HG03108 (cell line): ENCODE results near the gene SPECC1.
"Not testable (repeated sequence)": the region's sequence is repeated elsewhere in the genome, so short reads cannot be mapped to it uniquely, and the experiment has no call there.

Experiments used
- ATAC-seq: cut with Tn5 transposase; IDR thresholded peaks from one replicate; pipeline ENCODE4 v1.9.1; 2021; ENCODE audit warnings: moderate library complexity; ENCODE audit not compliant: unreplicated experiment

SPECC1 gene

DNA sequence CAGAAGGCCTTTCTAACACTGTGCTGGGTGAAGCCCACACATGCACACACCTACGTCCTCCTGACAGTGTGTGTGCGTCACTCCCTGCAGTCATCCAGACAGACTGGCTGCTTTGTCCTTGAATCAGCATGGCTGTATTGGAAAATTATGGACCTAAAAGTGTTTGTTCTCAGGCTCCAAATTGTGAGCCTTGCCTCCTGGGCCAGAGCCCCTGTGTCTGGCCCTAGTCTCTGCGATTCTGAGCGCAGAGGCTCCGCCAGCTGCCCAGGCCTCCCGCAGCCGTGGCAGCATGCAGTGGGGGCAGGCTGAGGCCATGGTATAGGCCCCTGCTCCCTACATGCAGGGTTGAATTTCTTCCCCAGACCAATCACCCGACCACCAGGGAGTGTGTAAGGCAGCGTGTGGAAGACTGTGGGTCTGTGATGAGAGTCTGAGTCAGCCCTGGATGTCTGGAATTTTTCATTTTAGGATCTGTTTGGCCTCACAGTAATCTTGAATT, 291.3 kb downstream of the SPECC1 start:
- no peak for ATAC-seq

DNA sequence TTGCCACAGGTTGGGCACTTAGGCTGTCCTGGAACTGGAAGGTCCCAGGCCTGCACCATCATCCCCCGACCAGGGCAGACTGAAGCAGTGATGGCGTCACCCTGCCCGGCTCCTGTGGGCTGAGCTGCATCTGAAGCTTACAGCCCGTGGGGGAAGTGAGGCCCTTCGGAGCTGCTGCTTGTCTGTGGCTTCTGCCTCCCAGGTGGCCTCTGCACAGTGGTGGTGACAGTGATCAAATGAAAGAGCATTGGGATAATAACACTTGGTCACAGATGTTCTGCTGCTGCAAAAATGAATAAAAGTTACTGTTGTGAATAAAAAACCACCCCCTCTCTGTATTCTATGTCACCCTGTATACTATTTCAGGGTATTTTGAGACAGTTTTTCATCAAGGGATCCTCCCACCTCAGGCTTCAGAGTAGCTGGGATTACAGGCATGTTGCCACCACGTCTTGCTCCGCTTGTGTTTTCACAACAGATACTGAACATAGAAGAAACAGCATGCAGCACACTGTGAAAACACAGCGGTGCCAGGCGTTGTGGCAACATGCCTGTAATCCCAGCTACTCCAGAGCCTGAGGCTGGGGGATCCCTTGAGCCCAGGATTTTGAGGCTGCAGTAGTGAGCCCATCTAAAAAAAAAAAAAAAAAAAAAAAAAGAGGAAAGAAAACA, 293.2 kb downstream of the SPECC1 start:
- no peak for ATAC-seq

DNA sequence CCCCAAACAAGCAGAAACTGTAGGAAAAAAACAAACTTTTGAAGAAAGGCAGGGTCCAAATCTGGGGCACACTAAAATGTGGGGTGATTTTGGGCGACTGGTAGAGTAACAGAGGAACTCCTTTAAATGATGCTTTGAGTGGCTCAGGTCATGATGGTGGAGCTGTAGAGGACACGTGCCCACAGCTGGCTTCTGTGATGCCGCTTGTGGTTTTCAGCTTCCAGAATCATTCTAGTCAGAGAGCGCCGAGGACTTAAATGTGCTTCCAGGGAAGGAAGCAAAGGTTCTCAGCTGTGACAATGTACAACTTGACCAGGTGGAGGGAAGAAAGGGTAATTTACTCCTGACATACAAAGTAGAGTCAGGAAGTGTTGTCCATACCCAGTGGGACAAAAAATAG, 295.8 kb downstream of the SPECC1 start:
- no peak for ATAC-seq

DNA sequence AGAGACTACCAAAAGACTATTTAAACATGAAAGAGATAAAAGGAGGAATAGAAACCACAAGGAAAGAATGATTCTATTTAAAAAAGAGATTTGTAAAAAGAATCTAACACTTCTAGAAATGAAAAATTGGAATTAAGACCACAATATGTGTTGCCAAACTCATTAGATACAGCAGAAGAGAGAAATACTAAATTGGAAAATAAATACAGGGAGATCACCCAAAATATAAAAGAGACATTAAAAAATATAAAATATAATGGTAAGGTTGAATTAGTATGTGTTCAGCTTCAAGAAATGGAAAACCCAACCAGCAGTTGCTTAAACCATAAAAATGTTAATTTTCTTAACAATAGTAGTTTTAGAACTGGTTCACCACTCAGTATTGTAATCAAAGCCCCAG, 297.8 kb downstream of the SPECC1 start:
- no peak for ATAC-seq

DNA sequence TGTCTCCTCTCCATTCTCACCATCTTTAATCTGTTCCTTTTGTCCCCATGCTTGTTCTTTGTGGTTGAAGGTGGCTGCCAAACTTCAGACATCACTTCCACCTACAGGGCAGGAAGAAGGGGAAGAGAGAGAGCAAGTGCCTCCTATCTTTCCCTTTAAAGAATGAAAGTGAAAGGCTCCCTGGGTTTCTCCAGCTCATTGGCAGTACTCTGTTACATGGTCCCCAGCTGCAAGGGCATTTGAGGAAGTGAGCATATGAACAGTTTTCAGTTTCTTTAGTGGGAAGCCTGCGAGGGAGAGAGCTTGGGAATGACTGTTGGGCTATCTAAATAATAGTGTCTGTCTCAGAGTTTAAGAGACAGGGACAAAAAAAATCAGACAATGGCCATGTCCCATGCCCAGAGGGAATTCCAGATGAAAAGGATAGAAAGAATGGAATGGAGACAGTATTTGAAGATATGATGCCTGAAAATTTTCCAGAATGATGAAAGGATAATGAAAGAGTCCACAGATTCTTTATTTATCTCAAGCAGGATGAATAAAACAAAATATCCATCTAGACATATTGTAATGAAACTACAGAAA, 298.3 kb downstream of the SPECC1 start:
- no peak for ATAC-seq

DNA sequence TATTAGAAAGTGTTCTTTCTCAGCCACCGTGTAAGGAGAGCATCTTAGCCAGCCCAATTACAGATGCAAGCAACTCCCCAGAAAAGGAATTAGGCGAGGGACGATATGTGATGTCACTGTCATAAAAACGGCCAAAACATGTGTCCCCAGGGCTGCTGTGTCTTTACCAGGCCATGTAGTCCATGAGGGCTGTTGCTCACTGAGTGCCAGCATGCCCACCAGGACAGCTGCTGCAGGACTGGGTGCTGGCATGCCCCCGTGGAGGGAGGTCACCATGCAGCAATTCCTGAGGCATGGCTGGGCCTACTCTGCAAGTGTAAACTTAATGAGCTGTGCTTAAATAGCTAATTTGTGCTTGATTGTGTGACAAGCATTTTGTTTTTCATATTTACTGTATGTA, 301.3 kb downstream of the SPECC1 start:
- ATAC-seq: no peak

DNA sequence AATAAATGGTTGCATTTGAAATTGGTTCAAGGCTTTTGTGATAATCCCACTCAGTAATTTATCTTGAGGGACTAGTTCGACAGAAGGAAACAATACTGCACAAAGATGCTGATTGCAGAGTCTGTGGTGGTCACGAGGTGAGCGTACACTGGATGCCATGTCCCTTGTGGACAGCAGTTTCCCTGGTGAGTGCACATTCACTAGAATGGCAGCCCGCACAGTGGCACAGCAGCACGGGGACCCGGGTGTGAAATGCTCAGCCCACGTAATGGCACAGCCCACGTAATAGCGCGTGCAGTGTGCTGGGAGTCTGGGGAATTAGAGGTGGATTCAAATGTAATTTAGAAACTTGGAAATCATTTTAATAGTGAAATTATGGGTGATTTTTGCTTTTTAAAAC, 304.1 kb downstream of the SPECC1 start:
- ATAC-seq: no peak

DNA sequence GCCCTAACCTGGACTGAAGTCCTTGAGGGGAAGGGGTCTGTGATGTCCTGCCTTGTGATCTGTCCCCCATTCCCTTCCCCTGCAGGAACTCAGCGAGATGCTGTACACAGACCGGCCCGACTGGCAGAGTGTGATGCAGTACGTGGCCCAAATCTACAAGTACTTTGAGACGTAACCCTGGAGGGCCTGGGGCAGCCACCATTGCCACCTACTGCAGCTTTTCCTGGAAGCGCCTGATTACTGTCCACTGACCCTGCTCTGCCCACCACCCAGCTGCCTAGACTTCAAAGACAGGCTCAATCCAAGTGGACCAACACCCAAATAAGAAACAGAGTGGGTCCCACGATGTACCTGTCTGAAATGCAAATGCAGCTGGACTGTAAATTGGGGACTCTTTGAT, 304.7 kb downstream of the SPECC1 start:
- no peak for ATAC-seq

DNA sequence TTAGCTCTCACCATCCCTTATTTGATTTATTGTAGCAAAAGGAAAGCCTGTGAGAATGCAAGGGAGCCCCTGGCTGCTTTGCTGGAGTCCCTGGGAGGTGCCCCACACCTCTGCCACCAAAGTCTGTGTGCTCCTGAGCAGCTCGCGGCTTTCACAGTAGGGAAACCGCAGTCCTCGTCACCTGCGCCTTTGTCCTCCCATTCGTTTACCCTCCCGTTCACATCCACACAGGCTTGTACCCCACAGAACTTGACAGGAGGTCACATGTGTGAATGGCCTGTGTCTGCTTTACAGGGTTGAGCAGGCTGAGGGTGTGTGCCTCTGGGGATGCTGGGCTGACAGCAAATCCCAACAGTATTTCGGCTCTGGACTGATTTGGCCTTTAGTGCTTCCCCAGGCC, 305.7 kb downstream of the SPECC1 start:
- ATAC-seq: no peak

DNA sequence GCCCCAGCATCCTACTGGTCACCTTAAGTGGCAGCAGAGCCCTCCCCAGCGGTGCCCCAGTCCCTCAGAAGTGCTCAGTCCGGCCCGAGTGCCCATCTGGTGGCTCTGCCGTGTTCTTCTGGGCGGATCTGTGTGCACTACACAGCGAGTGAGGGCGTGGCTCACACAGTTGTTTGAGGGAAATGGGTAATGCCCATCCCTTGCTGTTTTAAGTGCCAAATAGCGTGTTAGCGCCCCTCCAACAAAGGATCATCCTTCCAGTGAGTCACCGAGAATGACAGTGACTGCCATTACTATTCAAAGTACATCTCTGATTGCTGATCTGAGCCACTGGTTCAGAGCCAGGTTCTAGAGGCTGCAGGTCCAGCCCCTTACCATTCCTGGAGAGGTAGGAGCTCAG, 306.2 kb downstream of the SPECC1 start:
- no peak for ATAC-seq

DNA sequence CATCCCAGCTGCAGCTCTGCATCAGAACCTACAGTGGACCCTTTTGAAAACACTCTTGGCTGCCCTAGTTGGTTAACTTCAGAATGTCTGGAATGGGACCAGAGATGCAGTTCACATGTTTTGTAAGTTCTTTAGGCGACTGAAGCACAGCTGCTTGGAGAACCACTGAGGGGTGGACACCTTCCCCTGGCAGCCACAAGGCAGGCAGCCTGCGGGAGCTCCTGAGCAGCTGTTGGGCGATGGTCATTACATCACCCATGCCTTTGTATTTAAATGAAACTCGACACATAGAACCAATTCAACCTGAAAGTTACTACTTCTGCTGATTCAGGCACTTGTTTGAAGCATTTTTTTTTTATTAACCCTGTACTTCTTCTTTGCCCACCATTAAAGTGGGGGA, 306.7 kb downstream of the SPECC1 start:
- ATAC-seq: no peak

DNA sequence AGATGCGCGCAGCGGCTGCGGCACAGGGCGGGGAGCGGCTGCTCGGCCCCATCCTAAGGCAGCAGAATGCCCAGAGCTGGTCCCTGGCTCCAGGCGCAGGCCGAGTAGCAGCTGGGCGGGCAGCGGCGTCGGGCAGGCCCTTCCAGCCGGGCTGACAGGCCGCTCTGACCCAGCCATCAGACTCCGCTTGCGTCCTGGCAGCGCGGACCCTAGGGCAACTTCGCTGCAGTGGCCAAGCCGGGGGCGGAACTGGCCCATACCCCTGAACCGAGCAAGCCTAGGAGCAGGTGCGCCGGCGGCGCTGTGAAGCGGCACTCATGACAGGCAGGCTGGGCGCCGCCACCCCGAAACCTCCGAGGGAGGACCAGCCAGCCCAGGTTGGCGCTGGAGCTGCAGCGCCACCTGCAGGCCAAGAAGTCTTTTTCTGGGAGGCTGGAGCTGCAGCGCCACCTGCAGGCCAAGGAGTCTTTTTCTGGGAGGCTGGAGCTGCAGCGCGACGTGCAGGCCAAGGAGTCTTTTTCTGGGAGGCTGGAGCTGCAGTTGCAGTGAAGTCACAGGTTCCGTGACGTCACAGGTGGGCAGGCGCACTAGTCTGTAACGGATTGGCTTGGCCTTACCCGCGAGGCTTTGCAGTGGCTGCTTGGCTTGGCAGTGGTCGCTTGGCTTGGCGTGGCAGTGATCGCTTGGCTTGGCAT, 311.5 kb downstream of the SPECC1 start:
- ATAC-seq: not testable (repeated sequence)

DNA sequence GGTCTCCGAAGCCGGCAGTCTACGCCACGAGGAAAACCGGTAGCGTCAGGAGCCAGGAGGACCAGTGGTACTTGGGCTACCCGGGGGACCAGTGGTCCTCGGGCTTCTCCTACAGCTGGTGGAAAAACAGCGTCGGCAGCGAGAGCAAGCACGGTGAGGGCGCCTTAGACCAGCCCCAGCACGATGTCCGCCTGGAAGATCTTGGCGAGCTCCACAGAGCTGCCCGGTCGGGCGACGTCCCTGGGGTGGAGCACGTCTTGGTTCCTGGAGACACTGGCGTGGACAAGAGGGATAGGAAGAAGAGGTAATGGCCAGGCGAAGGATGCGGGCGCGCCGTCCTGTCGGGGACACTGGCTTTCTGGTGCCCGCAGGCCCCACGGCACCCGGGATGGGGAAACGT, 312.2 kb downstream of the SPECC1 start:
- not testable (repeated sequence) for ATAC-seq

DNA sequence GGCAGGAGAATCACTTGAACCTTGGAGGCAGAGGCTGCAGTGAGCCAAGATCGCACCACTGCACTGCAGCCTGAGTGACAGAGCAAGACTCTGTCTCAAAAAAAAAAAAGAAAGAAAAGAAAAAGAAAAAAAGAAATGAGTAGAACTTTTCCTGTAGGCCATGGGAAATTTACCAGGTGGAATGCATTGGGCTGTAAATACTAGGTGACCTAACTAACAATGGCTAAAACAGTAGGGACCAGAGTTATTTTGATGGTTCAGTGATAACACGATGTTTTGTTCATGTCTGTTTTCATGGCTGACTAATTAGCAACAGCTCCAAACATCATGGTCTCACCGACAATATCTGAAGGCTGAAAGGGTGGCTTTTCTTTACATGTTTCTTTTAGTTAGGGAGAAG, 318.6 kb downstream of the SPECC1 start:
- not testable (repeated sequence) for ATAC-seq

DNA sequence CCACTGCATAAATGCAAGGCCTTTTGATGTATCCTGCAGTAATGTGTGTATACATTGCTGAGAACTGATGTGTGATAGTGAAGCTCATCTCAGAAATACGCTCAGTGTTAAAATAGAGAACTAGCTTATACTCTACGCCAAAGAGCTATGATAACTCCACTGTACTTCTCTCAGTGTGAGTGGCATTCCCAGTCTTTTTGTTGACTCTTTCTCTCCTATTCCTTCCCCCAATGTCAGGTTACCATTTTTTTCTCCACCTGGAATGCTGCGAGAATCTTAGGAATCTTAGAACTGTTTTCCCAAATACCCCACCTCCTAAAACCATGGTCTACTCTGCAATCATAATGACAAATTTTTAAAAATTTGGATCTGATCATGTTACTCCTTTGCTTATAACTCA, 342.2 kb downstream of the SPECC1 start:
- ATAC-seq: not testable (repeated sequence)

DNA sequence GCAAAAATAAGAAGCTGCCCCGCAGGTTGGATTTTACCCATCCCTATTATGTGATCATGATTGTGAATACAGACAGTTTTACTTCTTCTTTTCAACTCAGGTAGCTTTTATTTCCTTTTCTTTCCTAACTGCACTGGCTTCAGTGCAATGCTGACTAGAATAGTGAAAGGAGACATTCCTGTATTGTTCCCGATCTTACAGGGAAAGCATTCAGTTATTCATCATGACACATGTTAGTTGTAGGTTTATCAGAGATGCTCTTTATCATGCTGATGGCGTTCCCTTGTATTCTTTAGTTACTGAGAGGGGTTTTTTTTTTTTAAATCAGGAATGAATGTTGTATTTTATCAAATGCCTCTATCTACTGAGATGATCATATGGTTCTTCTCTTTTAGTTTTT, 343.4 kb downstream of the SPECC1 start:
- ATAC-seq: not testable (repeated sequence)

DNA sequence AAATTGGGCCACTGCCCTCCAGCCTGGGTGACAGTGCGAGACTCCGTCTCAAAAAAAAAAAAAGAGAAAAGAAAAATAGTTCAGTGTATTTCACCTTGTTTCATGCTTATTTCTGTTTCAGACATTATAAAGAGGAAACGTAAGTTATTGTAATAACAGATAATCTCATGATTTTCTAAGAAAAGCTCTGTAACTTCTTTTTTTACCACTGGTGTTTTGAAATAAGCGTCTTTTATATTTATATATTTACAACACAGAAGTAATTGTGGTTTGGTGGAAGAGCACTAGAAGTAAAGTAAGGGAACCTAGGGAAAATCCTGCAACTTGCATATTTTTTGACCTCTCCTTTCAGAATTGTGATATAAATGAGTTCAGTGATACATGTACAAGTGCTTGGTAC, 354.7 kb downstream of the SPECC1 start:
- ATAC-seq: not testable (repeated sequence)
